IPS-NIHi11 (cell line): ENCODE results near the gene C1orf159.

ENCODE experiments used
- DNase-seq: peaks from one replicate; pipeline ENCODE4 v3.0.0; 2012; ENCODE audit warnings: mixed read lengths, low spot score

The C1orf159 gene

DNA sequence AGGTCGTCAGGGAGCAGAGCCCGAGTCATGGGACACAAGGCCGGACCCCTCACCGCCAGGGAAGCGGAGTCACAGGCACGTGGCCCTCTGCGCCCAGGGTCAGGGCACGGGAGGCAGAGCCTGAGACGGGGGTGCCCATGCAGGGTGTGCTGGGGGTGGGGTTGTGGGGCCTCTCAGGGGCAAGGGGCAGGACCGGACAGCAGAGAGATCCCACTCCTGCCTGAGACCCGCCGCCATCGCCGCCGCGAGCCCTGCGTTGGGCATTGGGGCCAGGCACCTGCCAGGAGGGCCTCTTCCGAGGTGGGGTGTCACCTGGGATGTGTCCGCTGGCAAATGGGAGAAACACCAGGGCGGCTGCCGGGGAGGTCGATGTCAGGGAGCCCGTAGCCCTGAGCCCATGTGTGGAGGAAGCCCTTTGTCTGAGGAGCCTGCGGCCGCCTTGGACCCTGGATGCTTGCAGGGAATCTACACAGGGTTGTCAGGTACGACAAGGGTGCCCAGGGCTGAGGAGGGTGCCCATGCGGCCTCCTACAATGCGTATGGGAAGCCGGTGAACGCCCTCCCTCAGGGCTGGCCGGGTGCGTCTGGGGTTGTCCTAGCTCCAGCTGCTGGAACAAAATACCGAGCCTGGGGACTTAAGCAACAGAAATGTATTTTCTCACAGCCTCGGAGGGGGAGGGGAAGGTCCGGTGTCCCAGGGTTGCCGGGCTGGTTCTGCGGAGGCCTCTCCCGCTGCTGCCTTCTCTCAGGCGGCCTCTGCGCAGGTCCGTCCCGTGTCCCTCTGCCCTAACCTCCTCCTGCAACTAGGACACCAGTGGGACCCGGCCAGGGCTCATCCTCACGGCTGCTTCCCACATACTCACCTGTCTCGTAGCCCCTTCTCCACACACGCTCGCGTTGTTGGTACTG lies 16.4 kb upstream of the C1orf159 start:
- no peak for DNase-seq

DNA sequence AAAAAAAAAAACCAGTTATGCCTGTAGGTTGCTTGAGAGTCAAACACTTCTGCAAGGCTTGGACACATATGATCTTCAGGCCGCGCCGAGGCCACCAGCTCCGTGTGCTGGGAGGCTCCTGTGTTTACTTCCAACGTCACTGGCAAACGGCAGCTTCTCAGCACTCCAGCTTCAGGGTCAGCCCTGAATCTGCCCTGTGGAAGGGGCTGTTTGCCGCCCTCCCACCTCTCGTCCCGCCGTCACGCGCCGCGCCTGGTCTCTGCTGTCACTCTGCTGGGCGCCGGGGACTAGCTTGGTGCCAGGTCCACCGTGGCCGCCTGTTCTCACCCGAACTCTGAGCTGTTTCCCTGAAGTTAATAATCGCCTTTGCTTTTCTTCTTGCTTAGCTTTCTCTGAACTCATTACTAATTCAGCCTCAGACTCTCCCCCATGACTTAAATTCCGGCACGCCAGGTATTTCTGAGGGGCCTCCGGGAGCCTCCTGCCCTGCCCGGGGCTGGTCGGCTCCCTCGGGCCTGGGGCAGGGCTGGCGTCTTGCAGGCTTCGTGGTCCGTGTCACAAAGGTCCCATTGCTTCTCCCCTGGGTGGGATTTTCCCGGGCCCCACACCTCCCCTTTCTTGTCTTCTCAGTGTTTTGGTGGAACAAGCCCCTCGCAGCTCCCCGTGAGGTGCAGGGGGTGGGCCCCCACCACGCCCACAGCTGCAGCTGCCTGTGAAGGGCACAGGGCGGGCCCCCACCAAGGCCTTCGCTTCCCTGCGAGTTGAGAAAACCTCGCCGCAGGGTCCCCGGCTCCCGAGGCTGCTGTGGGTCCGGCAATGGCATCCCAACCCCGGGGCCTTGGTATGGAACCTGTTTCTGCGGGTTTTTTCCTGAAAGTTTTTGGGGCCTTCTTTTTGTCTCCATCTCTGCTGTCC lies 14.6 kb upstream of the C1orf159 start:
- DNase-seq: no peak

DNA sequence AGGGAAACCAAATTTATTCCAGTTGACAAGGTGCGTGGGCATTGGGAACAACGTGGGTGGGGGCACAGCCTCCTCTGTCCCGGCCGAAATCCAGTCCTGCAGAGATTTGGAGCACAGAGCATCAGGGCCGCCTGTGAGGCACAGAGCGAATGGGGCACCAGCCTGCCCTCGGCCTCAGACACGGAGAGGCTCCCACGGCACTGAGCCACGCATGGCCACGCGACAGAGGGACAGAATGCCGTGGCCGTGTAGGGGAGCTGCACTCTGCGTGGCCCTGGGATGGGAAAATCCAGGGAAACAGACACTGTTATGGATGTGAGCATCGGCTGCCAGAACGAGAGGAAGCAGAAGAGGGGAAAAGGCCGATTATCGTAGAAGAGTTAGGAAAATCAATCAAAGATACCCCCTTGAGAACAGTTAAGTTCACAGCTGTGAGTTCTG lies 13.5 kb upstream of the C1orf159 start:
- no peak for DNase-seq

DNA sequence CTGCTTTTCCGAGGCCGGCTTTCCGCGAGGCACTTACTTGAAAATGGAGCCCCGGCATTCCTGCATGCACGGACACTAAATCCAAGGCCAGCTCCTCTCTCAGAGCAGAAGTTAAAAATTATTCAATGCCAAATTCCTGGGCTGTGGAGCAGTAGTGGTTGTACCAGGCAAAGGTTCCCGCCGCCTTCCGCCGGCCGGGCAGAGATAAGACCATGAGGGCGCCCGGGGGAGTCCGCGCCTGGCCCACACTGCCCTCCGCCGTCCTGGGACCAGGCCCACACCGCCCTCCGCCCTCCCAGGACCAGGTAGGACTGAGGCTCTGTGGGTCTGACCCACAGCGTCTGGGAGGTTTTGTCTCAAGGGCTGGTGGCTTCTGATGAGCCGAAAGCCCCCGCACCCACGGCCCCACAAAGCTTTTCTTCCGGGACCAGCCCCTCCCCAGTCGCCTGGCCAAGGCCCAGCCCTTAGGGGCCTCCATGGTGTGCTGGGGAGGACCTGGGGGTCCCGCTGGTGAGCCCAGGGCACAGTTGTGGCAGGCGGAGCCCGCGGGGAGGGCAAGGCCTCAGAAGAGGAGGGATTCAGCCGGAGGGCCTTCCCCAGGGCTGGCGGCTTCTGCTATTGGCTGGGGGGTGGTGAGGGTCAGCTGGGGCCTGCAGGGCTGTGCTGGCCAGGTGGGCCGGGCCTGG lies 12.7 kb upstream of the C1orf159 start:
- no peak for DNase-seq

DNA sequence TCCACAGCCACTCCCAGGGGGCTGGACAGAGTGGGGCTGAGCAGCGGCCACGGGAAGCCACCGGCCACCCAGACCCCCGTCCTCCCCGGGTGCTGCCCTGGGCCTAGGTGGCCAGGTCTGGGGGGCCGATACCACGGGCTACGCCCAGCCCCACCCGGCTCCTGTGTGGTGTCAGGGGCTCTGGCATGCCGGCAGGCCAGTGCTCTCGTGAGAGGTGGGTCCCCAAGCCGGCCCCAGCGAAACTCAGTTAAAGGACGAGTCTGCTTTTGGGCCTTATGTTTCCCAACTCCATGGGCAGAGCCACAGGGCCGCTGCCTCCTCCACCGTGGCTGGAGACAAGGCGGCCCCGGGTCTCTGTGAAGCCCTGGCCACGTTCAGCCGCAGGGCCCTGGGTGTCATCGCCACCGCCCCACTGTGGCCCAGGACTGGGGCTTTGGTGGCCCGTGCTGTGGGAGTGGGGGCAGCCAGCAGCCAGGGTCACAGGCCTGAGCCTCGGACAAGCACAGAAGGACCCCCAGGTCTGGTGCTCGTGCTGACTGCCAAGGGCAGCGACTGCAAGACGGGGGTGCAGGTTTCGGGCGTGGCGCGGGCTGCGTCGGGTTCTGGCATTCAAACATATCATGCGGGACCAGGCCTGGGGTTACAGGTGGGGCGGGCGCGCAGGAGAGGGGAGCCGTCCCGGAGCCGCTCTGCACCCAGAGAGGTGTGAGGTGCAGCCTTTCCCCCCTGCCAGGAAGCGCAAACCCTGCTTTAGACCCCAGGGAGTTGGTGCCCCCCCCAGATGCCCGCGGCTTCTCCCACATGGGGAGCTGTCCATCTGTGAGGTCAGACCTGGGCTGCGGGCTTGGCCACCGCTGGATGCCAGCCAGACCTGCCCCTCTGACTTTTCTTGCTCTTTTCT lies 11.9 kb upstream of the C1orf159 start:
- DNase-seq: no peak

DNA sequence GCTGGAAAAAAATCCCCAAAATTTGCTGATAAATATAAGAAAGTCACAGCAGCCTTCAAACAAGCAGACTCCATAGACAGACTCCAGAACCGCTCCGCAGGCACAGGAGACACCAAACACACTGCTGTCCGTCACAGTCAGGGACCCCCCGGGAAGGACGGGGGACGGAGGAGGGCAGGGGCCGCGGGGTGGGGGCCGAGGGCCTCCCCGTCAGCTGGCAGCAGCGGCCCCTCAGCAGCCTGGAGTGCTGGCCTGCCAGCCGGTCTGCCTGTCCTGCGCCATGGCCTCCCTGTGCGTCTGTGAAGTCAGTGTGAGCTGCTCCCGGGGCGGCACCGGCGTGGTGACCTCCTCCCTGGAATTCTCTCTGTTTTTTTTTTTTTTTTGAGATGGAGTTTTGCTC lies 10.1 kb upstream of the C1orf159 start:
- no peak for DNase-seq

DNA sequence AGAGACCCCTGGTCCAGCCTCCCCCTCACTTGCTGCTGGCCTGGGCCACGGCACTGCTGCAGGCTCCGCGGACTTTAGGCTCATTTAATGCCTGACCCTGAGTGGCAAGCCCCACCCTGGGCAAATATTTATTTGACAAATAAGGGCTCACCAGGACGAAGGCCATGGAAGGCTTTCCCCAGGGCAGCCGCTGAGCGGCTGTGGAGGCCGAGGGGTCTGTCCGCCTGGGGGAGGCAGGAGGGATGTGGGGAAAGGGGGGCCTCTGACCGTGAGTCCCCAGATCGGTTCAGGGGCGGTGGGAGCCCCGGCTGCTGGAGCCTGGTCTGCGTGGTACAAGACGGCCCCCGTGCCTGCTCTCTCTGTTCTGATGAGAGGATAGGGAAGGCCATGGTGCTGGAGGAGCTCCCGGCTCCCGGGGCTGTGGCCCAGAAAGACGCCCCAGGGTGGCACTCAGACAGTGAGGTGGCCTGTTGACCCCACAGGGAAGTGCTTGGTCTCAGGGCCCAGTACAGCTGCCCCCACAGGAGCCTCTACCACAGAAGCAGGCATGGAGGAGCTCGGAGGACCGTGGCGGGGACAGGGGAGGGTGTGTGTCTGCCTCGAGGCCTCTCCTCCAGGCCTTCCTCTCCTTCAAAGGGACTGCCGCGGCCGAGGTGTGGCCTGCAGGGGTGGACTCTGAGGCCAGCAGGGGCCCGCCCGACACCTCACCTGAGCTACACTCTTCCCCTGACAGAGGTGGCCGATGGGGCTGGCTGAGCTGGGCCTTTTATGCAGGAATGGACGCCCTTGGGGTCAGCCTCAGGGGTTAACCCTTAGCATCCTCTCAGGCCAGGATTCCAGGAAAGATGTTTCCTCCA lies 9.1 kb upstream of the C1orf159 start:
- DNase-seq: no peak

DNA sequence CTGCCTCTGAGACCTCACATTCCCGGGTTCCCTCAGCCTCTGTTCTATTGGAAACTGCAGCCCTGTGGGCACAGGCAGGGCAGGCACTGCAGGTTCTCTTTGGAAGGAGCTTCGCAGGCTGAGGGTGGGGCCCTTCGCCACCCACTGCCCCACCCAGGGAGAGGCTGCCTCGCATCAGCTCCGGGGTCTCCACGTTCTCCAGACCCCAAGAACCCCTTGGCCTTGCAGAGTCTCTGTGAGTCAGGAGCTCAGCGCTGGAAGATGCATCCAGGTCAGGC lies 8.6 kb upstream of the C1orf159 start:
- DNase-seq: no peak

DNA sequence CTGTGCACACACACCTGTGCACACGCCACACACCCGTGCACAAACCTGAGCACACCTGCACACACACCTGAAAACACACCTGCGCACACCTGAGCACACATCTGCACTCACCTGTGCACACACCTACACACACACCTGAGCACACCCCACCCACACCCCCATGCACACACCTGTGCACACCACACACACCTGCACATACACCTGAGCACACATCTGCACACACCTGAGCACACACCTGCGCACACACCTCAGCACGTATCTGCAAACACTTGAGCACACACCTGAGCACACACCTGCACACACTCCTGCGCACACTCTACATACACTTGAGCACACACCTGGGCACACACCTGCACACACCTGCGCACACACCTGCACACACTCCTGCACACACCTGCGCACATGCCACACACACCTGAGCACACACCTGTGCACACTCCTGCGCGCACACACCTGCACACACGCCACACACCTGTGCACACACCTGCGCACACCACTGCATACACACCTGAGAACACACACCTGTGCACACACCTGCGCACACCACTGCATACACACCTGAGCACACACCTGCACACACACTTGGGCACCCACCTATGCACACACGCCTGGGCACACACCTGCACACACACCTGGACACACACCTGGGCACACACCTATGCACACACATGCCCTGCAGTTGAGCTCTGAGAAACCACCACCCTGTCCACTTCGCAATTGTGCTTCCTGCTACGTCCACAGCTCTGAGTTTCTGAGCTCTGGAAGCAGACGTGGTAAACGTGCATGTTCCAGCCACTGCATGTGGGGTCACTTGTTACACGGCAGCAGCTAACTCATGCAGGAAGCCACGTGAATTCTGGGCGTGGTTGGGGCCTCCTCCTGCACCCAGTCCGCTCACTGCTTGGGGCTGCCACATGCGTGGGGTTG lies 8.0 kb upstream of the C1orf159 start:
- no peak for DNase-seq

DNA sequence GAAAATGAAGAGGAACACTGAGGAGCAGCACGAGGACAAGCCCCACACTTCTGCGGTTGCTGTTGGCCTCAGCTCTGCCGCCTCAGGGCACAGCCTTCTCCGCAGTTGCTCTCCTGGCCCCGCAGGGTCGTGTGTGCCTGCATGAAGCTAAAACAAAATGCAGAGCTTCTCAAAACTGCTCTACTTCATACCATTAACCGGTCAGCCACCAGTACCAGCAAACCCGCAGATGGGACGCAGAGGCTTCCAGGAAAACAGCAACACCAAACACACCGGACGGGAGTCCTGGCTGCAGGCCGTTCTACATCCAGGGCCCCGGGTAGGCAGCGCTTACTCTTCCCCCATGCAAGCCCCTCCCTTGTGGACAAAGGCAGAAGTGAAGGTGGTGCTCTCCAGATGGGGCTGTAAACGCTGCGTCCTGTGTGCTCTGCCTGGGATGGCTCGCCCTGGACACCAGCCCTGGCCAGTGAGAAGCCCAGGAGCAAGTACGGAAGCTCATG lies 7.1 kb upstream of the C1orf159 start:
- peak; percentile 45 for DNase-seq

DNA sequence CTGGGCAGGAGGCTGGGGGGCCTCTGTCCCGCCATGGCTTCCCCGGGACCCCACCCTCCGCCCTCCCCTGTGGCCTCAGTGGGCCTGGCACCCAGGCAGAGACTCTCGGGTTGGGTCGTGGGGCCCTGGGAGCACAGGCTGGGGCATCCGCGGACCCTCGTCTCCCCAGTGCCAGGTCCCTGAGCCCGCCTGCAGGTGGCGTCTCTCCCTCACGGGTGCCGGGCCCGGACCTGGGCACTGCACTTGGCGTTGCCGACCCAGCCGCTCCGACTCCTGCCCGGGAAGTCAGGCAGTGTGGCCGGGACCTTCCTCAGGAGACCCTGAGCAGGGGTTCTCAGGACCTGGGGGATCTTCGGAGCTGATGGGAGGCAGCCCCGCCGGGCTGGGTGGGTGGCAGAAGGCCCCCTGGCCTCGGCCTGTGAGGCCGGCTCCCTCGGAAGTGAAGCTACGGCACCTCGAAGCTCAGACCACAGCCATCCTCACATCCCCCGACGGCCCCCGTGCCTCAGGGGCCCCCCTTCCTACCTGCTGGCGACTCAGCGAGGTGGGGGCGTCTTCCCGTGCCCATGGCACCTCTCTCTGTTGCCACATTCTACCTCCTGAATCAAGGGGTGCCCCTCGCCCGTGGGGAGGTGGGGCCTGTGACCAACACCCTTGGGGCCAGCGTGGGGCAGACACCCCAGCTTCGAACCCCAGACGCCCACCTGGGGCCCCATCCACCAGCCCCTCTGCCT lies 6.4 kb upstream of the C1orf159 start:
- DNase-seq: peak; percentile 95

DNA sequence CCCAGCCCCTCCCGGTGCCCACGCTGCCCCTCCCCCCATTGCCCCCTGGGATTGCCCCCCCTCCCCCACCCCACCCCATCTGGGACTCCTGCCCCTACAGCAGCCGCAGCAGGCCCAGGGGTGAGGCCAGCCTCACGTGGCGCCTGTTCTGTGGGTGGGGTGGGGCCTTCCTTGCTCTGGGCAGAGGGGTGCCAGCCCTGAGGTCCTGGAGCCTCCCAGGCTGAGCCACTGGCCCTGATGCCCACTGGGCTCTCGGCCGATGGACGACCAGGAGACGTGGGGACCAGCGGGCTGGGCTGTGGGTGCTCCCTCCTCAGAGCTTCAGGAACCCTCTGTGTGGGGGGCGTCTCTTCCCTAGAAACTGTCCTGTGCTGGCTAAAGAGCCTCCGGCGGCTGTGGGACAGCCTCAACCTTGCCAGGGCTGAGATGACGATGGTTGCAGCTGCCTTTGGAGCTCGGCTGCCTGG lies 5.8 kb upstream of the C1orf159 start:
- DNase-seq: peak; percentile 27

DNA sequence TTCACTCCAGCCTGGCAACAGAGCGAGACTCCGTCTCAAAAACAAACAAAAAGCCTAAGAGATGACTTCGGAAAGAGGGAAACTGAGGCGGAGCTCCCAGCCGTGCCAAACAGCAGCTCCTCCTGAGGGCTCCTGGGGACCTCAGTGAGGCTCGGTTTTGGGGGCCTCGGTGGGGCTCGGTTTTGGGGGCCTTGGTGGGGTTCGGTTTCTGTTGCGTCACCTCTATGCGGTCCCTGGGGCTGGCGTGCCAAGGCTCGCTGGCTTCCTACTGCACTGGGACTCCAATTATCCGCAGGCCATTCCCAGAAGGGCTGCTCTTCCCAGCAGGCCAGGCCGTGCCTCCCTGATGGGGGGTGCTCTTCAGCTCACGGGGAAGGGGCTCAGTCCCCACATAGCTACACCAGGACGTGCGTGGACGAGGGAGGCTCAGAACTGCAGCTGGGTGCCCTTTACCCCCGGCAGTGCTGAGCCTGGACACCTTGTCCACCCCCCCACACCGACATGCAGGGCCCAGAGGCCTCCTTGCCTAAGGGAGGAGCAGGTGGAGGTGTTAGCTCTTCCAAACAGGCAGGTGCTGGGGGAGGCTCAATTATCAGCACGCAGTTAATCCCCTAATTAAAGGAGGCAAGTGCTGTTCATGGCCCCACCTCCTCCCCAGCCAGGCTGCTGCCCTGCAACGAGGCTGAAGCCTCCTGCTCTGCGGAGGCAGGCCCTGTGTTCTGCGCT lies 5.1 kb upstream of the C1orf159 start:
- DNase-seq: no peak

DNA sequence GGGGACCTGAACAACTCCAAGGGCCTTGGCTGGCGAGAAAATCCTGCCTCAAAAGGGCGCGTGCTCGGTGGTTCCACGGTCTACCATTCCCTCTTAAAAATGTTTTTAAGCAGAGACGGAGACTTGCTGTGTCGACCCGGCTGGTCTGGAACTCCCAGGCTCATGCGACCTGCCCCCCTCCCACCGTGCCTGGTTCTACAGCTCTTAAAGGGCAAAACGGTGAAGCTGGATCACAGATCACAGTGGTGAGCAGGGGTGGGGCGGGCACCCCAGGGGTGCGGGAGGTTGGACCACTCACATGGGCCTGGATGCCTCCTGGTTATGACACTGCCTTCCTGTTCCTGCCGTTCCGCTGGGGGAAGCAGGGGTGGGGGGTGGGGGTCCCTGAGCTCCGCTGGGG lies 4.2 kb upstream of the C1orf159 start:
- no peak for DNase-seq

DNA sequence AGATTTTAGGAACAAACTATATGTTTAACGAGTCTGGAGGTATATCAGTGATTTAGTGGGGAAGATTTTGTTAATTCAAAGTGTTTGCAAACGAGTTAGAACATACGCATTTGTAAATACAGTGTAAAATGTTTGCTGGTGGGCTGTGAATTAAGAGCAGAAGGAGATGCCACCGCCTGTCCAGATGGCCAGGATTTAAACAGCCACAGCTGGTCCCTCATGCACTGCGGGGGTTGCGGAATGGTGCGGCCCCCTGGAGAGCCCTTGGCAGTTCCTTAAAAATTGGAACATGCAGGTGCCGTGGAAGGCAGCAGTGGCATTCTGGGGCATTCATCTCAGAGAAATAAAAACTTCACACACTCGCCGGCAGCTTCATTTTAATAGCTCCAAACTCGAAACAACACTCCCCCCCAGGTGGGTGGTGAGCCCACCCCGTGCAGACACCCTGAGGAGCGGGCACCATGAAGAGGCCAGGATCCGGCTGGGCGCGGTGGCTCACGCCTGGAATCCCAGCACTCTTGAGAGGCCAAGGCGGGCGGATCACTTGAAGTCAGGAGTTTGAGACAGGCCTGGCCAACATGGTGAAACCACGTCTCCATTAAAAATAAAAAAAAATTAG lies 3.5 kb upstream of the C1orf159 start:
- DNase-seq: no peak

DNA sequence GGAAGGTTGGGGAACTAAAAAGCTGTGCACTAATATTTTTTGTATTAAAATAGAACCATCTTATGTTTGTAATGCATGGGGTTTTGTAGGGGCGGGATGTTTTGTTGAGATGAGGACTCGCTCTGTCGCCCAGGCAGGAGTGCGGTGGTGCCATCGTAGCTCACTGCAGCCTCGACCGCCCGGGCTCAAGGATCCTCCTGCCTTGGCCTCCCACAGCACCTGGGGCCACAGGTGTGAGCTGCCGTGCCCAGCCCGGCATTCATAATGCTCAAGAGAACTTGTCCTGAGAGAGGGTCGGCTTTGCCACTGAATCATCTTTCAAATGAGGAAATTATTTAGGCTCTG lies 3.0 kb upstream of the C1orf159 start:
- DNase-seq: no peak
